ENCODE results near the gene USP3. TPM values are rescaled to one million over a fixed set of nuclear protein-coding genes. Genes with fewer than 3 reads are reported as not detected.
"Not testable (repeated sequence)": the region's sequence is repeated elsewhere in the genome, so short reads cannot be mapped to it uniquely, and the experiment has no call there.

Gene USP3
- total and polyA plus RNA-seq, 2 donors (not counting 1 experiment from before 2014, with no cell fraction given): 43.4 to 152 TPM

DNA sequence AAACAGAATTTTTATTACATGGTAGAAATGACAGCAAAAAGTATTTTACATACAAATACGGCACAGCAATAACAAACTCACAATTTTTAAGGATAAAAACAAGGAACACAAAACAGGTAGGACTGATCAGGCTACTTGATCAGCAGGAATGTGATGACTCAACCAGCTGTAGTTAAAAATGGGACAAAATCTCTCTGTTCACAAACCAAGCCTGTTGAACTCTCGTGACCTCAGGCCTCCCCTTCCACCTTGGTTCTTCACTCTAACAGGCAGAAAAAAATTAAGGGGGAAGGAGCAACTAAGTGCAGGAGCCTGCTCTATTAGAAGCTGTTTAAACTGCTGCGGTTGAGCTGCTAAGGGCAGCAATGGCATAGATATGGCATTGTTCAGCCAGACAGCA lies 111.5 kb downstream of the USP3 start:
- no peaks in the 10 kb centered on the region for H4K20me1 ChIP-seq (ENCODE audit: control insufficient read depth, insufficient read depth, low read length, poor library complexity, severe bottlenecking)
- no peaks in the 10 kb centered on the region for H3K9me3 ChIP-seq (ENCODE audit: control extremely low read depth in 1 of 3, control insufficient read depth in 2 of 3, insufficient read depth in 1 of 3, low read length in 2 of 3)
- H3K9me3 Mint-ChIP-seq (ENCODE audit: insufficient read depth): no peaks in the 10 kb centered on the region
- no peak overlapping the region for H3K9ac ChIP-seq (ENCODE audit: low read length)
- H3K4me3 Mint-ChIP-seq: no peak overlapping the region
- CTCF ChIA-PET: no interaction called here
- no CpG with 5 or more reads among the region's 3 CpGs for WGBS (ENCODE audit: insufficient coverage)
- peaks cover under 1% of the 10 kb centered on the region in 2 donors for H3K4me1 ChIP-seq (ENCODE audit: control insufficient read depth in 2 of 2, insufficient read depth in 2 of 2, low read length in 2 of 2)
- POLR2A ChIA-PET: no interaction called here
- H3K36me3 ChIP-seq (replicated peaks in 1 of 2; ENCODE audit: control extremely low read depth in 1 of 2, control insufficient read depth in 1 of 2, extremely low read depth in 1 of 2, insufficient read depth in 2 of 2, low read length in 1 of 2): peaks cover 10 to 44% of the 10 kb centered on the region in 2 experiments
- H2AFZ ChIP-seq (ENCODE audit: insufficient read depth, low read depth, low read length, poor library complexity, severe bottlenecking): no peak overlapping the region
- H3K27me3 ChIP-seq (replicated peaks in 1 of 4; ENCODE audit: control extremely low read depth in 1 of 4, control insufficient read depth in 3 of 4, insufficient read depth in 4 of 4, low read length in 3 of 4): no peaks in the 10 kb centered on the region
- no peak overlapping the region for H3K27ac ChIP-seq (ENCODE audit: low read length in 2 of 2)
- no peaks in the 10 kb centered on the region for H3K27me3 Mint-ChIP-seq
- TF ChIP-seq, protein P1, sequence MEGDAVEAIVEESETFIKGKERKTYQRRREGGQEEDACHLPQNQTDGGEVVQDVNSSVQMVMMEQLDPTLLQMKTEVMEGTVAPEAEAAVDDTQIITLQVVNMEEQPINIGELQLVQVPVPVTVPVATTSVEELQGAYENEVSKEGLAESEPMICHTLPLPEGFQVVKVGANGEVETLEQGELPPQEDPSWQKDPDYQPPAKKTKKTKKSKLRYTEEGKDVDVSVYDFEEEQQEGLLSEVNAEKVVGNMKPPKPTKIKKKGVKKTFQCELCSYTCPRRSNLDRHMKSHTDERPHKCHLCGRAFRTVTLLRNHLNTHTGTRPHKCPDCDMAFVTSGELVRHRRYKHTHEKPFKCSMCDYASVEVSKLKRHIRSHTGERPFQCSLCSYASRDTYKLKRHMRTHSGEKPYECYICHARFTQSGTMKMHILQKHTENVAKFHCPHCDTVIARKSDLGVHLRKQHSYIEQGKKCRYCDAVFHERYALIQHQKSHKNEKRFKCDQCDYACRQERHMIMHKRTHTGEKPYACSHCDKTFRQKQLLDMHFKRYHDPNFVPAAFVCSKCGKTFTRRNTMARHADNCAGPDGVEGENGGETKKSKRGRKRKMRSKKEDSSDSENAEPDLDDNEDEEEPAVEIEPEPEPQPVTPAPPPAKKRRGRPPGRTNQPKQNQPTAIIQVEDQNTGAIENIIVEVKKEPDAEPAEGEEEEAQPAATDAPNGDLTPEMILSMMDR (IDR thresholded peaks at IDR 0.05): no peak
- no peak for TF ChIP-seq EZH2 (IDR thresholded peaks at IDR 0.05; ENCODE audit: borderline replicate concordance, insufficient read depth, low read depth, low read length, poor library complexity, severe bottlenecking)
- intact Hi-C loops (cut with micrococcal nuclease): loop anchor here (10.0 kb wide), 1 partner anchor 49 kb away; no protein-coding TSS in a partner anchor
- H3K79me2 ChIP-seq (ENCODE audit: control insufficient read depth, insufficient read depth, low read length): no peaks in the 10 kb centered on the region
- no peak overlapping the region for H3K4me2 ChIP-seq (replicated peaks; ENCODE audit: low read depth, low read length, poor library complexity, severe bottlenecking)
- DNase-seq (no peak), ATAC-seq (ENCODE audit: low read depth) (no peak)
- peaks cover 4% of the 10 kb centered on the region for H3K4me1 Mint-ChIP-seq
- H3K27ac Mint-ChIP-seq: no peak overlapping the region
- H3K4me3 ChIP-seq (ENCODE audit: control extremely low read depth in 1 of 5, extremely low read depth in 1 of 5, insufficient read depth in 1 of 5, low read depth in 2 of 5, low read length in 4 of 5): no peak overlapping the region

DNA sequence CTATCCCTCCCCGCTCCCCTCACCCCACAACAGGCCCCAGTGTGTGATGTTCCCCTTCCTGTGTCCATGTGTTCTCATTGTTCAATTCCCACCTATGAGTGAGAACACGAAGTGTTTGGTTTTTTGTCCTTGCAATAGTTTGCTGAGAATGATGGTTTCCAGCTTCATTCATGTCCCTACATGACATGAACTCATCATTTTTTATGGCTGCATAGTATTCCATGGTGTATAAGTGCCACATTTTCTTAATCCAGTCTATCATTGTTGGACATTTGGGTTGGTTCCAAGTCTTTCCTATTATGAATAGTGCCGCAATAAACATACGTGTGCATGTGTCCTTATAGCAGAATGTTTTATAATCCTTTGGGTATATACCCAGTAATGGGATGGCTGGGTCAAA lies 112.8 kb downstream of the USP3 start:
- H3K4me2 ChIP-seq (replicated peaks; ENCODE audit: low read depth, low read length, poor library complexity, severe bottlenecking); H3K27ac ChIP-seq (ENCODE audit: low read length in 2 of 2); CTCF ChIA-PET; H3K27me3 Mint-ChIP-seq; H3K9ac ChIP-seq (ENCODE audit: low read length); H3K4me3 Mint-ChIP-seq; H3K27ac Mint-ChIP-seq; H3K9me3 Mint-ChIP-seq (ENCODE audit: insufficient read depth); H4K20me1 ChIP-seq (ENCODE audit: control insufficient read depth, insufficient read depth, low read length, poor library complexity, severe bottlenecking); H3K27me3 ChIP-seq (replicated peaks in 1 of 4; ENCODE audit: control extremely low read depth in 1 of 4, control insufficient read depth in 3 of 4, insufficient read depth in 4 of 4, low read length in 3 of 4); ATAC-seq (ENCODE audit: low read depth); DNase-seq; H2AFZ ChIP-seq (ENCODE audit: insufficient read depth, low read depth, low read length, poor library complexity, severe bottlenecking); H3K4me3 ChIP-seq (ENCODE audit: control extremely low read depth in 1 of 5, extremely low read depth in 1 of 5, insufficient read depth in 1 of 5, low read depth in 2 of 5, low read length in 4 of 5); H3K9me3 ChIP-seq (ENCODE audit: control extremely low read depth in 1 of 3, control insufficient read depth in 2 of 3, insufficient read depth in 1 of 3, low read length in 2 of 3); H3K79me2 ChIP-seq (ENCODE audit: control insufficient read depth, insufficient read depth, low read length); POLR2A ChIA-PET; H3K4me1 Mint-ChIP-seq; H3K4me1 ChIP-seq (ENCODE audit: control insufficient read depth in 2 of 2, insufficient read depth in 2 of 2, low read length in 2 of 2): not testable (repeated sequence)
- intact Hi-C loops (cut with micrococcal nuclease): loop anchor here (10.0 kb wide), 1 partner anchor 48 kb away; no protein-coding TSS in a partner anchor
- WGBS (ENCODE audit: insufficient coverage): no CpG with 5 or more reads among the region's 4 CpGs
- H3K36me3 ChIP-seq (replicated peaks in 1 of 2; ENCODE audit: control extremely low read depth in 1 of 2, control insufficient read depth in 1 of 2, extremely low read depth in 1 of 2, insufficient read depth in 2 of 2, low read length in 1 of 2): peaks cover 10 to 38% of the 10 kb centered on the region in 2 experiments

DNA sequence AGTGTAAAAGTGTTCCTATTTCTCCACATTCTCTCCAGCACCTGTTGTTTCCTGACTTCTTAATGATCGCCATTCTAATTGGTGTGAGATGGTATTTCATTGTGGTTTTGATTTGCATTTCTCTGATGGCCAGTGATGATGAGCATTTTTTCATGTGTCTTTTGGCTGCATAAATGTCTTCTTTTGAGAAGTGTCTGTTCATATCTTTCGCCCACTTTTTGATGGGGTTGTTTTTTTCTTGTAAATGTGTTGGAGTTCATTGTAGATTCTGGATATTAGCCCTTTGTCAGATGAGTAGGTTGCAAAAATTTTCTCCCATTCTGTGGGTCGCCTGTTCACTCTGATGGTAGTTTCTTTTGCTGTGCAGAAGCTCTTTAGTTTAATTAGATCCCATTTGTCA lies 113.2 kb downstream of the USP3 start:
- H4K20me1 ChIP-seq (ENCODE audit: control insufficient read depth, insufficient read depth, low read length, poor library complexity, severe bottlenecking); H3K4me3 ChIP-seq (ENCODE audit: control extremely low read depth in 1 of 5, extremely low read depth in 1 of 5, insufficient read depth in 1 of 5, low read depth in 2 of 5, low read length in 4 of 5); CTCF ChIA-PET; H3K27me3 Mint-ChIP-seq; H3K4me2 ChIP-seq (replicated peaks; ENCODE audit: low read depth, low read length, poor library complexity, severe bottlenecking); DNase-seq; ATAC-seq (ENCODE audit: low read depth); H3K9me3 ChIP-seq (ENCODE audit: control extremely low read depth in 1 of 3, control insufficient read depth in 2 of 3, insufficient read depth in 1 of 3, low read length in 2 of 3); H3K9ac ChIP-seq (ENCODE audit: low read length); H3K4me1 ChIP-seq (ENCODE audit: control insufficient read depth in 2 of 2, insufficient read depth in 2 of 2, low read length in 2 of 2); H3K27ac Mint-ChIP-seq; H3K4me1 Mint-ChIP-seq; H3K4me3 Mint-ChIP-seq; H2AFZ ChIP-seq (ENCODE audit: insufficient read depth, low read depth, low read length, poor library complexity, severe bottlenecking); H3K27me3 ChIP-seq (replicated peaks in 1 of 4; ENCODE audit: control extremely low read depth in 1 of 4, control insufficient read depth in 3 of 4, insufficient read depth in 4 of 4, low read length in 3 of 4); H3K27ac ChIP-seq (ENCODE audit: low read length in 2 of 2); H3K79me2 ChIP-seq (ENCODE audit: control insufficient read depth, insufficient read depth, low read length); H3K9me3 Mint-ChIP-seq (ENCODE audit: insufficient read depth); POLR2A ChIA-PET: not testable (repeated sequence)
- no CpG with 5 or more reads among the region's 3 CpGs for WGBS (ENCODE audit: insufficient coverage)
- intact Hi-C loops (cut with micrococcal nuclease): loop anchor here (10.0 kb wide), 1 partner anchor 47 kb away; no protein-coding TSS in a partner anchor
- peaks cover 12 to 36% of the 10 kb centered on the region in 2 experiments for H3K36me3 ChIP-seq (replicated peaks in 1 of 2; ENCODE audit: control extremely low read depth in 1 of 2, control insufficient read depth in 1 of 2, extremely low read depth in 1 of 2, insufficient read depth in 2 of 2, low read length in 1 of 2)

All from B cell (primary cell).